ENCODE results near the gene CPED1. TPM values are rescaled to one million over a fixed set of nuclear protein-coding genes. Genes with fewer than 3 reads are reported as not detected.

CPED1 gene
- total and polyA plus RNA-seq, 10 of the 15 experiments (the other 5 are each of a cell fraction or from before 2014, with no cell fraction given), result 0.01 to 0.77 (median 0.10) TPM; not detected in 1

DNA sequence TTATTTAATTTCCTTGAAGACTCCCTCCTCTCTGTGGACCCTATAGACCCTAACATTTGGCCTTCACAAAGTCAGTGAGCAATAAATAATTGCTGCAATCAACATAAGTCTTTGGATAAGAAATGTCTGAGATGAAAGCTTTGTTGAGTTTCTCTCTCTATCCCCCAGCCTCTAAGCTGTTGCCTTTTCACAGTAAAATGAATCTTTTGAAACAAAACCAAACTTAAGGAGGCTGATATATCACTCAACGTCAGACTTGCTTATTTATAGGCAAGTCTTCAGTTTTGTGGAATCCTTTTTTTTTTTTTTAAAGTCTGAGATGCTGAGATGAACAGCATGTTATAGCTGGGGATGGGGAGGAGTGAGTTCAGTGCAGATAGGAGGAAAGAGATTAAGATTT lies 10.0 kb downstream of the CPED1 start:
- no peak overlapping the region for H3K4me2 ChIP-seq (ENCODE audit: control insufficient read depth, insufficient read depth)
- DNase-seq (ENCODE audit: low read depth, low spot score) (no peak), FAIRE-seq (no peak), ATAC-seq (no peak)
- TF ChIP-seq EED (IDR thresholded peaks at IDR 0.05; ENCODE audit: low read depth) (no peak), NRF1 (conservative IDR thresholded peaks at IDR 0.05; ENCODE audit: low read depth, low read length) (no peak), ZNF24 (IDR thresholded peaks at IDR 0.05) (no peak), FOXM1 (IDR thresholded peaks at IDR 0.05; ENCODE audit: low read depth, low read length) (no peak), RBBP5 (conservative IDR thresholded peaks at IDR 0.05) (no peak), JUNB (IDR thresholded peaks at IDR 0.05) (no peak), BMI1 (IDR thresholded peaks at IDR 0.05; ENCODE audit: borderline replicate concordance) (no peak), FOXK2 (IDR thresholded peaks at IDR 0.05) (no peak), MXI1 (IDR thresholded peaks at IDR 0.05; ENCODE audit: low read depth, low read length) (no peak), YBX1 (IDR thresholded peaks at IDR 0.05) (no peak), ZNF217 (IDR thresholded peaks at IDR 0.05) (no peak), MYC (IDR thresholded peaks at IDR 0.05; ENCODE audit: insufficient read depth, insufficient read length, insufficient replicate concordance, low read length, severe bottlenecking) (no peak), HDAC6 (IDR thresholded peaks at IDR 0.05; ENCODE audit: unreplicated experiment) (no peak), ZSCAN29 (IDR thresholded peaks at IDR 0.05) (no peak), MEF2A (IDR thresholded peaks at IDR 0.05; ENCODE audit: insufficient read depth, low read depth, low read length) (no peak), NFYA (IDR thresholded peaks at IDR 0.05; ENCODE audit: borderline replicate concordance, low read depth, low read length) (no peak), SMARCA5 (IDR thresholded peaks at IDR 0.05) (no peak), BRCA1 (IDR thresholded peaks at IDR 0.05; ENCODE audit: low read depth, low read length) (no peak), KAT2A (conservative IDR thresholded peaks at IDR 0.05; ENCODE audit: control insufficient read depth, low read depth, low read length) (no peak)
- TF ChIP-seq, protein P1, sequence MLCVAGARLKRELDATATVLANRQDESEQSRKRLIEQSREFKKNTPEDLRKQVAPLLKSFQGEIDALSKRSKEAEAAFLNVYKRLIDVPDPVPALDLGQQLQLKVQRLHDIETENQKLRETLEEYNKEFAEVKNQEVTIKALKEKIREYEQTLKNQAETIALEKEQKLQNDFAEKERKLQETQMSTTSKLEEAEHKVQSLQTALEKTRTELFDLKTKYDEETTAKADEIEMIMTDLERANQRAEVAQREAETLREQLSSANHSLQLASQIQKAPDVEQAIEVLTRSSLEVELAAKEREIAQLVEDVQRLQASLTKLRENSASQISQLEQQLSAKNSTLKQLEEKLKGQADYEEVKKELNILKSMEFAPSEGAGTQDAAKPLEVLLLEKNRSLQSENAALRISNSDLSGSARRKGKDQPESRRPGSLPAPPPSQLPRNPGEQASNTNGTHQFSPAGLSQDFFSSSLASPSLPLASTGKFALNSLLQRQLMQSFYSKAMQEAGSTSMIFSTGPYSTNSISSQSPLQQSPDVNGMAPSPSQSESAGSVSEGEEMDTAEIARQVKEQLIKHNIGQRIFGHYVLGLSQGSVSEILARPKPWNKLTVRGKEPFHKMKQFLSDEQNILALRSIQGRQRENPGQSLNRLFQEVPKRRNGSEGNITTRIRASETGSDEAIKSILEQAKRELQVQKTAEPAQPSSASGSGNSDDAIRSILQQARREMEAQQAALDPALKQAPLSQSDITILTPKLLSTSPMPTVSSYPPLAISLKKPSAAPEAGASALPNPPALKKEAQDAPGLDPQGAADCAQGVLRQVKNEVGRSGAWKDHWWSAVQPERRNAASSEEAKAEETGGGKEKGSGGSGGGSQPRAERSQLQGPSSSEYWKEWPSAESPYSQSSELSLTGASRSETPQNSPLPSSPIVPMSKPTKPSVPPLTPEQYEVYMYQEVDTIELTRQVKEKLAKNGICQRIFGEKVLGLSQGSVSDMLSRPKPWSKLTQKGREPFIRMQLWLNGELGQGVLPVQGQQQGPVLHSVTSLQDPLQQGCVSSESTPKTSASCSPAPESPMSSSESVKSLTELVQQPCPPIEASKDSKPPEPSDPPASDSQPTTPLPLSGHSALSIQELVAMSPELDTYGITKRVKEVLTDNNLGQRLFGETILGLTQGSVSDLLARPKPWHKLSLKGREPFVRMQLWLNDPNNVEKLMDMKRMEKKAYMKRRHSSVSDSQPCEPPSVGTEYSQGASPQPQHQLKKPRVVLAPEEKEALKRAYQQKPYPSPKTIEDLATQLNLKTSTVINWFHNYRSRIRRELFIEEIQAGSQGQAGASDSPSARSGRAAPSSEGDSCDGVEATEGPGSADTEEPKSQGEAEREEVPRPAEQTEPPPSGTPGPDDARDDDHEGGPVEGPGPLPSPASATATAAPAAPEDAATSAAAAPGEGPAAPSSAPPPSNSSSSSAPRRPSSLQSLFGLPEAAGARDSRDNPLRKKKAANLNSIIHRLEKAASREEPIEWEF (IDR thresholded peaks at IDR 0.05; ENCODE audit: insufficient replicate concordance, low read depth, low read length), result no peak
- H3K9me3 ChIP-seq (replicated peaks; ENCODE audit: control insufficient read depth, insufficient read depth, low read length), result no peaks in the 10 kb centered on the region
- no peak overlapping the region for H2AFZ ChIP-seq (ENCODE audit: control insufficient read depth, low read depth, low read length)
- no peaks in the 10 kb centered on the region for H3K79me2 ChIP-seq (ENCODE audit: control insufficient read depth, insufficient read depth, low read length)
- no peak overlapping the region for H3K27ac ChIP-seq (ENCODE audit: control insufficient read depth, insufficient read depth)
- WGBS (ENCODE audit: insufficient coverage, insufficient replicate concordance, low lambda C conversion rate, missing lambda C conversion rate), result 17% methylated on average over 1 of the region's 1 CpG
- no peaks in the 10 kb centered on the region for H3K4me1 ChIP-seq (ENCODE audit: control insufficient read depth, insufficient read depth, low read length)
- no peak overlapping the region for H3K4me3 ChIP-seq
- peaks cover 0 to 6% of the 10 kb centered on the region in 2 experiments; a peak in 1 of 4 replicates for H3K27me3 ChIP-seq (replicated peaks in 1 of 2; ENCODE audit: control insufficient read depth in 2 of 2, insufficient read depth in 2 of 2, low read length in 1 of 2)
- SMC1A ChIA-PET (ENCODE audit: uncharacterized antibody, unreplicated experiment), result interaction anchor here (1.0 kb wide), 1 partner anchor 89 kb away, joined by 4 read pairs; no protein-coding TSS in a partner anchor
- intact Hi-C loops (cut with micrococcal nuclease; ENCODE audit: unreplicated experiment) (no loop called here), in situ Hi-C loops (cut with MboI) (loop anchor here (5.0 kb wide), 1 partner anchor 74 kb away; no protein-coding TSS in a partner anchor)
- H3K9ac ChIP-seq (ENCODE audit: control insufficient read depth, insufficient read depth, low read length), result no peak overlapping the region
- CTCF ChIA-PET, result interaction anchor here (1.3 to 5.1 kb wide), 4 partner anchors 11 to 996 kb away, joined by 4 to 30 read pairs (median 4); partner anchors contain the start of gene CPED1
- RAD21 ChIA-PET (ENCODE audit: unreplicated experiment), result interaction anchor here (0.9 kb wide), 1 partner anchor 10 kb away, joined by 3 read pairs; no protein-coding TSS in a partner anchor
- no TSS peak for BruUV-seq (replicated peaks)
- POLR2A ChIA-PET, result no interaction called here
- H4K20me1 ChIP-seq (ENCODE audit: control insufficient read depth, insufficient read depth), result no peaks in the 10 kb centered on the region
- H3K36me3 ChIP-seq (ENCODE audit: control insufficient read depth in 2 of 2, insufficient read depth in 2 of 2, low read length in 1 of 2), result no peaks in the 10 kb centered on the region
